ENCODE measurements around the gene SEC62. TPM values are rescaled to one million over a fixed set of nuclear protein-coding genes. Genes with fewer than 3 reads are reported as not detected.
A peak's percentile ranks its signal among the peaks of the same experiment; 100 is the strongest.

SEC62 gene
- total and polyA plus RNA-seq, 9 of the 15 experiments (the other 6 are each of a cell fraction or from before 2014, with no cell fraction given): 34.5 to 152 (median 51.8) TPM

DNA sequence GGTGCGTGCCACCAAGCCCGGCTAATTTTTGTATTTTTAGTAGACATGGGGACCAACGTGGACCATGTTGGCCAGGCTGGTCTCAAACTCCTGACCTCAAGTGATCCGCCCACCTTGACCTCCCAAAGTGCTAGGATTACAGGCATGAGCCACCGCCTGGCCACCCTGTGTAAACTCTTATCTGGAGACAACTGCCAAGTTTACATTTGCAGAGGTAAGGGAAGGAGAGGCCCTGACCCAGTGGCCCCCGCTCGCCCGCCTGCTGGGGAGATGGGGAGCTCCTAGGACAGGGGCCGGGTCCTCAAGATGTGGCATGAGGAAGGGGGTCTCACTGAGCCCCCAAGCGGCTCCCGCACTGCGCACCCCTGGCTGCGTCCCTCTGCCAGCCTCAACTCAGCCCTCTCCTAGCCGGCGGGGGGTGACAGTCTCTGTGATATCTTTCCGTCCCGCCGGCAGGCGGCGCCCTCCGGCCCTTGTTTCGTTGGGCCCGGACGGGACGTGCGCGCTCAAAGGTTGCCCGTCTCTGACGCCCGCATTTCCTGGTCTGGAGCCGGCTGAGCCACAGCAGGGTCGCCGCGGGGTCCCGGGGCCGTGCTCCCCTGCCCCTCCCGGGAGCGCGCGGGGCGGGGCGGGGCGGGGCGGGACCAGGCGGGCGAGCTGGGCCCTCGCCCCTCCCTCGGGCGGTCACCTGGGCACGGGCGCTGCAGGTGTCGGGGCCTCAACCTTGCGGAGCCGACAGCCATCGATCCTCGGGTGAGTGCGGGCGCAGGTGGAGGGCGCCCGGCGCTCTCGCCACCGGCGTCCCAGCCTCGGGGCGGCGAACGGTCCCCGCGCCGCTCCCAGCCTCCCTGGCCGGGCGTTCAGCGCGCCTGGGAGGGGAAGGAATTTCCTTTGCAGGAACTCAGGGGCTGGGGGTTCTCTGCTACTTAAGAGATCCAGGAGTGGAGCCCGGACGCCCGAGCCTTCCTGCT lies 71.1 kb downstream of the SEC62 start, which contains the start of gene GPR160 (continued):
- no peak for TF ChIP-seq NBN (IDR thresholded peaks at IDR 0.05; ENCODE audit: low read depth)
- no peak for TF ChIP-seq HNRNPK (IDR thresholded peaks at IDR 0.05; ENCODE audit: low read depth, low read length, poor library complexity, severe bottlenecking)
- TF ChIP-seq, protein P1, sequence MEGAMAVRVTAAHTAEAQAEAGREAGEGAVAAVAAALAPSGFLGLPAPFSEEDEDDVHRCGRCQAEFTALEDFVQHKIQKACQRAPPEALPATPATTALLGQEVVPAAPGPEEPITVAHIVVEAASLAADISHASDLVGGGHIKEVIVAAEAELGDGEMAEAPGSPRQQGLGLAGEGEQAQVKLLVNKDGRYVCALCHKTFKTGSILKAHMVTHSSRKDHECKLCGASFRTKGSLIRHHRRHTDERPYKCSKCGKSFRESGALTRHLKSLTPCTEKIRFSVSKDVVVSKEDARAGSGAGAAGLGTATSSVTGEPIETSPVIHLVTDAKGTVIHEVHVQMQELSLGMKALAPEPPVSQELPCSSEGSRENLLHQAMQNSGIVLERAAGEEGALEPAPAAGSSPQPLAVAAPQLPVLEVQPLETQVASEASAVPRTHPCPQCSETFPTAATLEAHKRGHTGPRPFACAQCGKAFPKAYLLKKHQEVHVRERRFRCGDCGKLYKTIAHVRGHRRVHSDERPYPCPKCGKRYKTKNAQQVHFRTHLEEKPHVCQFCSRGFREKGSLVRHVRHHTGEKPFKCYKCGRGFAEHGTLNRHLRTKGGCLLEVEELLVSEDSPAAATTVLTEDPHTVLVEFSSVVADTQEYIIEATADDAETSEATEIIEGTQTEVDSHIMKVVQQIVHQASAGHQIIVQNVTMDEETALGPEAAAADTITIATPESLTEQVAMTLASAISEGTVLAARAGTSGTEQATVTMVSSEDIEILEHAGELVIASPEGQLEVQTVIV (CRISPR knock-in tag; IDR thresholded peaks at IDR 0.05; ENCODE audit: borderline replicate concordance): no peak
- TF ChIP-seq NR1H2 (CRISPR knock-in tag; IDR thresholded peaks at IDR 0.05): no peak
- TF ChIP-seq RUNX1 (IDR thresholded peaks at IDR 0.05; ENCODE audit: low read depth): no peak
- no peak for TF ChIP-seq TAL1 (IDR thresholded peaks at IDR 0.05)
- TF ChIP-seq FOXA3 (CRISPR knock-in tag; conservative IDR thresholded peaks at IDR 0.05 in 1 of 2, IDR thresholded peaks at IDR 0.05 in 1 of 2): no peak
- TF ChIP-seq BRD9 (IDR thresholded peaks at IDR 0.05; ENCODE audit: low read depth, partially characterized antibody): no peak
- TF ChIP-seq SRSF9 (IDR thresholded peaks at IDR 0.05; ENCODE audit: borderline replicate concordance, low read depth, low read length): no peak
- TF ChIP-seq ARNT (IDR thresholded peaks at IDR 0.05): no peak
- TF ChIP-seq EP300 (IDR thresholded peaks at IDR 0.05; ENCODE audit: low read length): no peak
- TF ChIP-seq FIP1L1 (IDR thresholded peaks at IDR 0.05; ENCODE audit: low read depth, low read length, poor library complexity, severe bottlenecking): no peak
- TF ChIP-seq, protein P2, sequence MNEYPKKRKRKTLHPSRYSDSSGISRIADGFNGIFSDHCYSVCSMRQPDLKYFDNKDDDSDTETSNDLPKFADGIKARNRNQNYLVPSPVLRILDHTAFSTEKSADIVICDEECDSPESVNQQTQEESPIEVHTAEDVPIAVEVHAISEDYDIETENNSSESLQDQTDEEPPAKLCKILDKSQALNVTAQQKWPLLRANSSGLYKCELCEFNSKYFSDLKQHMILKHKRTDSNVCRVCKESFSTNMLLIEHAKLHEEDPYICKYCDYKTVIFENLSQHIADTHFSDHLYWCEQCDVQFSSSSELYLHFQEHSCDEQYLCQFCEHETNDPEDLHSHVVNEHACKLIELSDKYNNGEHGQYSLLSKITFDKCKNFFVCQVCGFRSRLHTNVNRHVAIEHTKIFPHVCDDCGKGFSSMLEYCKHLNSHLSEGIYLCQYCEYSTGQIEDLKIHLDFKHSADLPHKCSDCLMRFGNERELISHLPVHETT (CRISPR knock-in tag; conservative IDR thresholded peaks at IDR 0.05 in 1 of 2, IDR thresholded peaks at IDR 0.05 in 1 of 2): no peak
- peak in 1 of 2 experiments; percentile 62; a peak in 1 of 4 replicates for TF ChIP-seq KDM1A (IDR thresholded peaks at IDR 0.05)
- TF ChIP-seq ZNF561 (CRISPR knock-in tag; conservative IDR thresholded peaks at IDR 0.05): no peak
- TF ChIP-seq RBM17 (IDR thresholded peaks at IDR 0.05; ENCODE audit: borderline replicate concordance, low read depth, low read length): no peak
- TF ChIP-seq, protein P3, sequence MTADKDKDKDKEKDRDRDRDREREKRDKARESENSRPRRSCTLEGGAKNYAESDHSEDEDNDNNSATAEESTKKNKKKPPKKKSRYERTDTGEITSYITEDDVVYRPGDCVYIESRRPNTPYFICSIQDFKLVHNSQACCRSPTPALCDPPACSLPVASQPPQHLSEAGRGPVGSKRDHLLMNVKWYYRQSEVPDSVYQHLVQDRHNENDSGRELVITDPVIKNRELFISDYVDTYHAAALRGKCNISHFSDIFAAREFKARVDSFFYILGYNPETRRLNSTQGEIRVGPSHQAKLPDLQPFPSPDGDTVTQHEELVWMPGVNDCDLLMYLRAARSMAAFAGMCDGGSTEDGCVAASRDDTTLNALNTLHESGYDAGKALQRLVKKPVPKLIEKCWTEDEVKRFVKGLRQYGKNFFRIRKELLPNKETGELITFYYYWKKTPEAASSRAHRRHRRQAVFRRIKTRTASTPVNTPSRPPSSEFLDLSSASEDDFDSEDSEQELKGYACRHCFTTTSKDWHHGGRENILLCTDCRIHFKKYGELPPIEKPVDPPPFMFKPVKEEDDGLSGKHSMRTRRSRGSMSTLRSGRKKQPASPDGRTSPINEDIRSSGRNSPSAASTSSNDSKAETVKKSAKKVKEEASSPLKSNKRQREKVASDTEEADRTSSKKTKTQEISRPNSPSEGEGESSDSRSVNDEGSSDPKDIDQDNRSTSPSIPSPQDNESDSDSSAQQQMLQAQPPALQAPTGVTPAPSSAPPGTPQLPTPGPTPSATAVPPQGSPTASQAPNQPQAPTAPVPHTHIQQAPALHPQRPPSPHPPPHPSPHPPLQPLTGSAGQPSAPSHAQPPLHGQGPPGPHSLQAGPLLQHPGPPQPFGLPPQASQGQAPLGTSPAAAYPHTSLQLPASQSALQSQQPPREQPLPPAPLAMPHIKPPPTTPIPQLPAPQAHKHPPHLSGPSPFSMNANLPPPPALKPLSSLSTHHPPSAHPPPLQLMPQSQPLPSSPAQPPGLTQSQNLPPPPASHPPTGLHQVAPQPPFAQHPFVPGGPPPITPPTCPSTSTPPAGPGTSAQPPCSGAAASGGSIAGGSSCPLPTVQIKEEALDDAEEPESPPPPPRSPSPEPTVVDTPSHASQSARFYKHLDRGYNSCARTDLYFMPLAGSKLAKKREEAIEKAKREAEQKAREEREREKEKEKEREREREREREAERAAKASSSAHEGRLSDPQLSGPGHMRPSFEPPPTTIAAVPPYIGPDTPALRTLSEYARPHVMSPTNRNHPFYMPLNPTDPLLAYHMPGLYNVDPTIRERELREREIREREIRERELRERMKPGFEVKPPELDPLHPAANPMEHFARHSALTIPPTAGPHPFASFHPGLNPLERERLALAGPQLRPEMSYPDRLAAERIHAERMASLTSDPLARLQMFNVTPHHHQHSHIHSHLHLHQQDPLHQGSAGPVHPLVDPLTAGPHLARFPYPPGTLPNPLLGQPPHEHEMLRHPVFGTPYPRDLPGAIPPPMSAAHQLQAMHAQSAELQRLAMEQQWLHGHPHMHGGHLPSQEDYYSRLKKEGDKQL (CRISPR knock-in tag; IDR thresholded peaks at IDR 0.05; ENCODE audit: borderline replicate concordance): no peak
